BJ (cell line): ENCODE data around the gene SCAPER. TPM values are rescaled to one million over a fixed set of nuclear protein-coding genes. Genes with fewer than 3 reads are reported as not detected.

Source experiments
- CTCF ChIA-PET: fragments of 350-600 bp; formaldehyde crosslinking; extraction: SDS; loops from one replicate; lab custom pipeline; 2021; ENCODE audit warnings: antibody characterized with exemption, inconsistent platforms; lab: Yijun Ruan, JAX
- POLR2A ChIA-PET: fragments of 300-600 bp; sonication (Branson Sonifier 250); formaldehyde crosslinking; extraction: SDS; loops from one replicate; lab custom pipeline; 2021; ENCODE audit warnings: antibody characterized with exemption; lab: Charles Lee
- DNase-seq: peaks from one replicate; pipeline ENCODE4 v3.0.0-alpha.2; 2011; ENCODE audit warnings: low read depth
- H3K27me3 ChIP-seq: 2 replicates; pipeline ENCODE4 v1.6.0; 2011; ENCODE audit warnings: low read length; ENCODE audit not compliant: control insufficient read depth, insufficient read depth
- H3K36me3 ChIP-seq: 2 replicates; pipeline ENCODE4 v1.5.1; 2011; ENCODE audit warnings: low read length; ENCODE audit not compliant: control insufficient read depth, insufficient read depth
- H3K4me3 ChIP-seq: 2 replicates; pipeline ENCODE4 v1.5.1; 2011; ENCODE audit warnings: low read depth, mild to moderate bottlenecking, control low read depth, low read length
- CTCF ChIP-seq: IDR thresholded peaks from 2 replicates; pipeline ENCODE4 v1.5.1; 2011; ENCODE audit warnings: low read depth, mild to moderate bottlenecking, control low read depth, inconsistent platforms, low read length, moderate library complexity; ENCODE audit not compliant: insufficient read depth
- polyA plus RNA-seq: library from polyadenylated mRNA; depleted of rRNA; stranded (reverse); fragments of >200 nt; gene quantifications from 2 replicates; pipeline ENCODE4 v1.2.3, GENCODE V29; 2011

The SCAPER gene
- polyA plus RNA-seq, 1 experiment: 2.3 TPM

GRCh38 chr15:76327191-76328105 lies 577.7 kb downstream of the SCAPER start:
- no peak for TF ChIP-seq CTCF
- no peaks in the 10 kb centered on the region; the same call in 1 of the 2 replicates for H3K27me3 ChIP-seq
- H3K36me3 ChIP-seq: no peaks in the 10 kb centered on the region
- DNase-seq: no peak
- H3K4me3 ChIP-seq: no peak overlapping the region
- ChIA-PET CTCF (interaction anchor here (0.9 to 4.2 kb wide), 4 partner anchors 10 to 141 kb away, joined by 4 to 32 read pairs (median 19); no protein-coding TSS in a partner anchor), POLR2A (no interaction called here)

- no peak for TF ChIP-seq CTCF
- CTCF ChIA-PET: interaction anchor here (0.9 kb wide), 1 partner anchor 90 kb away, joined by 5 read pairs; no protein-coding TSS in a partner anchor
- no peak for DNase-seq
- H3K27me3 ChIP-seq: no peaks in the 10 kb centered on the region; the same call in 1 of the 2 replicates
- H3K36me3 ChIP-seq: no peaks in the 10 kb centered on the region
- H3K4me3 ChIP-seq: no peak overlapping the region
- POLR2A ChIA-PET: no interaction called here
Observed at GRCh38 chr15:76325704-76326103, 579.4 kb downstream of the SCAPER start.

- no peaks in the 10 kb centered on the region for H3K36me3 ChIP-seq
- TF ChIP-seq CTCF: no peak
- H3K4me3 ChIP-seq: no peak overlapping the region
- CTCF ChIA-PET: interaction anchor here (0.7 to 1.8 kb wide), 4 partner anchors 9 to 133 kb away, joined by 3 to 6 read pairs (median 4); no protein-coding TSS in a partner anchor
- DNase-seq: no peak
- no peaks in the 10 kb centered on the region; the same call in 1 of the 2 replicates for H3K27me3 ChIP-seq
- POLR2A ChIA-PET: no interaction called here
Observed at GRCh38 chr15:76324066-76324465, 581.1 kb downstream of the SCAPER start.

- H3K27me3 ChIP-seq: no peaks in the 10 kb centered on the region; the same call in 1 of the 2 replicates
- ChIA-PET CTCF (interaction anchor here (1.8 kb wide), 1 partner anchor 9 kb away, joined by 8 read pairs; no protein-coding TSS in a partner anchor), POLR2A (no interaction called here)
- no peak for TF ChIP-seq CTCF
- H3K36me3 ChIP-seq: no peaks in the 10 kb centered on the region
- DNase-seq: no peak
- H3K4me3 ChIP-seq: no peak overlapping the region
Observed at GRCh38 chr15:76321602-76322001, 583.5 kb downstream of the SCAPER start.

GRCh38 chr15:76321171-76321570 lies 584.0 kb downstream of the SCAPER start:
- no peaks in the 10 kb centered on the region for H3K36me3 ChIP-seq
- ChIA-PET POLR2A (no interaction called here), CTCF (interaction anchor here (1.8 kb wide), 1 partner anchor 9 kb away, joined by 8 read pairs; no protein-coding TSS in a partner anchor)
- H3K4me3 ChIP-seq: no peak overlapping the region
- DNase-seq: no peak
- H3K27me3 ChIP-seq: no peaks in the 10 kb centered on the region; the same call in 1 of the 2 replicates
- TF ChIP-seq CTCF: no peak
